Measurements from ENCODE around the gene COL28A1. TPM values are rescaled to one million over a fixed set of nuclear protein-coding genes. Genes with fewer than 3 reads are reported as not detected.
A peak's percentile ranks its signal among the peaks of the same experiment; 100 is the strongest.

The COL28A1 gene
- total RNA-seq, 1 donor from 2014 or later = 0.60 TPM

DNA sequence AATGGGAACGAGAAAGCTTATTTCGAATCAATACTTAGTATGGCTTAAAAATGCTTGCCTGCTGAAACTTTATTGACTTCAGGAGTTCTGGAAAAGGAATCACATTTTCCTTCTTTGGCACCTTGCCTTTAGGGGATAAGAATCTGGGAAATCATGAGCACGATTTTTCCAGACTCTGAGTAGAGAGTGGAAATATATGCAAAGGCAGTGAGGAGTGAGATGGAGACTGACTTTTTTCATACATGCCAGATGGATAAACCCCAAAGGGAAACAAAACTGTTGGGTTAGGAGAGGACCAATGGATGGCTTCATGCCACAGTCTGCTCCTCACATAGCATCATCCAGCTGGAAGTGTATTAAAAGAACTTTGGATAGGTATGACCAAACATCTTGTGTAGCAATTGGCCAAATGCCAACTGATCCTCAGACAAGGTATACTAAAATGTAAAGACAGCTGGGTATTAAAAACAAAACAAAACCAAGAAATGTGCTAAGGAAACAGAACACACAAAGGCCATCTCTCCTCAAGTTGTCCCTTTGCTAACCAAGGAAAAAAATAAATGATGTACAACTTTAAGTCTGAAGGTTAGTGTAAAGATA is 1.7 kb downstream of the COL28A1 start:
- Histone ChIP-seq H3K9me3 (ENCODE audit: low read depth) (no peaks in the 10 kb centered on the region), H3K27ac (no peak overlapping the region), H3K79me2 (ENCODE audit: low read depth) (no peaks in the 10 kb centered on the region), H4K20me1 (ENCODE audit: low read depth) (no peaks in the 10 kb centered on the region), H3K27me3 (no peaks in the 10 kb centered on the region), H3K4me3 (no peak overlapping the region), H3F3A (ENCODE audit: low read depth) (no peaks in the 10 kb centered on the region), H3K9ac (no peak overlapping the region), H3K36me3 (no peaks in the 10 kb centered on the region), H3K4me2 (no peak overlapping the region), H2AFZ (replicated peaks) (no peak overlapping the region), H3K4me1 (peaks cover 21% of the 10 kb centered on the region)
- no peak for DNase-seq (ENCODE audit: low spot score)
- H3K36me3 Mint-ChIP-seq = no peaks in the 10 kb centered on the region
- H3K27me3 Mint-ChIP-seq (ENCODE audit: insufficient read depth, low read depth) = no peaks in the 10 kb centered on the region
- H3K4me3 Mint-ChIP-seq = no peak overlapping the region
- no peaks in the 10 kb centered on the region for H3K9me3 Mint-ChIP-seq
- no peak overlapping the region for H3K27ac Mint-ChIP-seq
- TF ChIP-seq EZH2phosphoT487 (IDR thresholded peaks at IDR 0.05) (no peak), EZH2 (IDR thresholded peaks at IDR 0.05) (no peak)
- TF ChIP-seq, protein P1, sequence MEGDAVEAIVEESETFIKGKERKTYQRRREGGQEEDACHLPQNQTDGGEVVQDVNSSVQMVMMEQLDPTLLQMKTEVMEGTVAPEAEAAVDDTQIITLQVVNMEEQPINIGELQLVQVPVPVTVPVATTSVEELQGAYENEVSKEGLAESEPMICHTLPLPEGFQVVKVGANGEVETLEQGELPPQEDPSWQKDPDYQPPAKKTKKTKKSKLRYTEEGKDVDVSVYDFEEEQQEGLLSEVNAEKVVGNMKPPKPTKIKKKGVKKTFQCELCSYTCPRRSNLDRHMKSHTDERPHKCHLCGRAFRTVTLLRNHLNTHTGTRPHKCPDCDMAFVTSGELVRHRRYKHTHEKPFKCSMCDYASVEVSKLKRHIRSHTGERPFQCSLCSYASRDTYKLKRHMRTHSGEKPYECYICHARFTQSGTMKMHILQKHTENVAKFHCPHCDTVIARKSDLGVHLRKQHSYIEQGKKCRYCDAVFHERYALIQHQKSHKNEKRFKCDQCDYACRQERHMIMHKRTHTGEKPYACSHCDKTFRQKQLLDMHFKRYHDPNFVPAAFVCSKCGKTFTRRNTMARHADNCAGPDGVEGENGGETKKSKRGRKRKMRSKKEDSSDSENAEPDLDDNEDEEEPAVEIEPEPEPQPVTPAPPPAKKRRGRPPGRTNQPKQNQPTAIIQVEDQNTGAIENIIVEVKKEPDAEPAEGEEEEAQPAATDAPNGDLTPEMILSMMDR (IDR thresholded peaks at IDR 0.05) = no peak
- H3K4me1 Mint-ChIP-seq = peaks cover 8% of the 10 kb centered on the region

DNA sequence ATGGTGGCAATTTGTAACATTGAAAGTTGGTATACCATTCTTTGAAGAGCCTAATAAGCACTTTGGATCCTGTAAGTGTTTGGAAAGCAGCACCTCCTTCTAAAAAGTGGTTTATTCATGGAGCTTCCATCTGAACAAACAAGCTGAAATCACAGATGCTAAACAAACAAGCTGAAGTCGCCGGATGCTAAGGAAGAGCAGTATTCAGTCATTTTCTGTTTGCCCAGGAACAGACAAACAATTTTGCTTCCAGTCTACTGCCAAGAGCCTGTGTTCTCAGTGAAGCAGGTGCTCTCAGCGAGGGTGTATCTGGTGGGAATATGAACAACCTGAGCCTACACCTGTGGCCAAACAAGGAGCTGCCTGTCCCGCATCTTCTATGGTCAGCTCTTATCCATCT is 6.3 kb downstream of the COL28A1 start:
- no peak overlapping the region for H3K4me3 Mint-ChIP-seq
- no peaks in the 10 kb centered on the region for H3K27me3 Mint-ChIP-seq (ENCODE audit: insufficient read depth, low read depth)
- H2AFZ ChIP-seq (replicated peaks) = peak overlapping the region; percentile 88

DNA sequence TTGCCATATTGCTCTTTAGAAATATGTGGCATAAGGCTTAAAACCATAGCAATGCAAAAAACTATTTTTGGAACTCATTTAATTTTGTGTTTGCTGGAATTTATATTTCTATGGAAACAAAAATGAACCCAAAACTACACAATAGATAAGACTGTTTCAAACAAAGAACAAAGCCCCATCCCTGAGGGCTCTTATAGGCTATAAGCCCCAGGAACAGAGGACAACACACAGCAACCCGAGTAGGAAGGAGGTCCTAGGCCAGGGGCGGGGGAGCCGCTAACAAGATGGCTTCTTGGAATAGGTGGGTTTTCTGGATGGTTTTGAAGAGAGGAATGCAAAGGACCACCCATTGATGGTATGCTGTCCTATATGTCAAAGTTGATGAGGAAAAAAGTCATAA is 8.6 kb downstream of the COL28A1 start:
- no peak overlapping the region for H3K27ac Mint-ChIP-seq
- H3K27me3 ChIP-seq = no peaks in the 10 kb centered on the region
- H3K4me1 Mint-ChIP-seq = peaks cover 3% of the 10 kb centered on the region

More for the DNA sequence above, 6.3 kb downstream of the COL28A1 start:
- H3K9me3 Mint-ChIP-seq = no peaks in the 10 kb centered on the region
- DNase-seq (ENCODE audit: low spot score) = no peak
- TF ChIP-seq EZH2 (IDR thresholded peaks at IDR 0.05) = no peak
- TF ChIP-seq, protein P1 (IDR thresholded peaks at IDR 0.05) = no peak
- TF ChIP-seq EZH2phosphoT487 (IDR thresholded peaks at IDR 0.05) = no peak
- H3K27ac Mint-ChIP-seq = no peak overlapping the region
- H3K4me2 ChIP-seq = no peak overlapping the region
- H3K4me1 ChIP-seq = peaks cover 13% of the 10 kb centered on the region
- H3K27me3 ChIP-seq = no peaks in the 10 kb centered on the region
- H3K9ac ChIP-seq = no peak overlapping the region
- no peak overlapping the region for H3K4me3 ChIP-seq
- H3K9me3 ChIP-seq (ENCODE audit: low read depth) = no peaks in the 10 kb centered on the region
- no peak overlapping the region for H3K27ac ChIP-seq
- peaks cover 3% of the 10 kb centered on the region for H3K4me1 Mint-ChIP-seq
- no peaks in the 10 kb centered on the region for H3K36me3 ChIP-seq
- H3F3A ChIP-seq (ENCODE audit: low read depth) = no peaks in the 10 kb centered on the region
- no peaks in the 10 kb centered on the region for H3K36me3 Mint-ChIP-seq
- H4K20me1 ChIP-seq (ENCODE audit: low read depth) = no peaks in the 10 kb centered on the region
- no peaks in the 10 kb centered on the region for H3K79me2 ChIP-seq (ENCODE audit: low read depth)

More for the DNA sequence above, 8.6 kb downstream of the COL28A1 start:
- TF ChIP-seq, protein P1 (IDR thresholded peaks at IDR 0.05) = no peak
- TF ChIP-seq EZH2phosphoT487 (IDR thresholded peaks at IDR 0.05) (no peak), EZH2 (IDR thresholded peaks at IDR 0.05) (no peak)
- Histone ChIP-seq H3K9ac (no peak overlapping the region), H3K79me2 (ENCODE audit: low read depth) (no peaks in the 10 kb centered on the region), H3K4me2 (no peak overlapping the region), H2AFZ (replicated peaks) (no peak overlapping the region), H3F3A (ENCODE audit: low read depth) (no peaks in the 10 kb centered on the region), H4K20me1 (ENCODE audit: low read depth) (no peaks in the 10 kb centered on the region), H3K9me3 (ENCODE audit: low read depth) (no peaks in the 10 kb centered on the region), H3K36me3 (no peaks in the 10 kb centered on the region), H3K4me1 (peaks cover 13% of the 10 kb centered on the region), H3K4me3 (no peak overlapping the region), H3K27ac (no peak overlapping the region)
- Mint-ChIP-seq H3K9me3 (no peaks in the 10 kb centered on the region), H3K4me3 (no peak overlapping the region), H3K27me3 (ENCODE audit: insufficient read depth, low read depth) (no peaks in the 10 kb centered on the region), H3K36me3 (no peaks in the 10 kb centered on the region)
- no peak for DNase-seq (ENCODE audit: low spot score)

Data from neural progenitor cell (in vitro differentiated cells).